ENCODE measurements around the gene DNMBP.

The DNMBP gene

DNA sequence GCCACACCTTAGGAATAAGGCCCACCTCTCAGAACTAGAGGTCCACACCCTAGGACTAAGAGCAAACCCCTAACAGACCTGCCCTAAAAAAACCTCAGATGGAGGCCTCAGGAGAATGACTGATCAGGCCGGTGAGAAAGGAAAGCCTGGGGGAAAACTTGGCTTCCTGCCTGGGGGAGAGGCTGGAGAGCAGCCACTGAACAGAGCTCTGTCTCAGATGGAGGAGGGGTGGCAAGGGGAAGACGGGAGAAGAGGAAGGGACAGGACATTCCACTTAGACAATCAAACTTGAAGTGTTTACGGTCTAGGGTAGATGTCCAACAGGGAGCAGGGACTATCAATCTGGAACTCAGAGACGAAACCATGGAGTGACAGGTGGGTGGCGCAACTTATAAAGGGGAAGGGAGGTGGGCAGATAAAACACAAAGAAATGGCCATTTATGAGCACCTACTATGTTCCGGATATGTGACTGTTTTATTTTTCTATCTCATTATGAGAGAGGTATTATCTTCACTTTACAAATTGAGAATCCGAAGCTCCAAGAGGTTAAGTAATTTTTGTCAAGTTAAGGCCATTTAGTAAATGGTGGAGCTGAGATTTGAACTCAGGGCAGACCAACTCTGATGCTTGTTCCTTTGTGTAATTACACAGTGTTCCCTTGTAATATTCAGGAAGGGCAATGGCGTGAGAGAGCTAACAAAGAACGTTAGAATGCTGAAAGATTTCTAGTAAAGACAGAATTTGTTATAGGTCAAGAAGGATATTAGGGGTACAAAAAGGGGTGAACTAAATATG lies 82.6 kb downstream of the DNMBP start:
- no peak for TF ChIP-seq JUND (IDR thresholded peaks at IDR 0.05; ENCODE audit: low read depth)
- no peak for DNase-seq (ENCODE audit: low read depth in 1 of 2, low spot score in 1 of 2)
- in situ Hi-C loops (cut with HindIII; ENCODE audit: low pct_unique_long_range_greater_than_20kb, low sequenced_read_pairs): no loop called here

DNA sequence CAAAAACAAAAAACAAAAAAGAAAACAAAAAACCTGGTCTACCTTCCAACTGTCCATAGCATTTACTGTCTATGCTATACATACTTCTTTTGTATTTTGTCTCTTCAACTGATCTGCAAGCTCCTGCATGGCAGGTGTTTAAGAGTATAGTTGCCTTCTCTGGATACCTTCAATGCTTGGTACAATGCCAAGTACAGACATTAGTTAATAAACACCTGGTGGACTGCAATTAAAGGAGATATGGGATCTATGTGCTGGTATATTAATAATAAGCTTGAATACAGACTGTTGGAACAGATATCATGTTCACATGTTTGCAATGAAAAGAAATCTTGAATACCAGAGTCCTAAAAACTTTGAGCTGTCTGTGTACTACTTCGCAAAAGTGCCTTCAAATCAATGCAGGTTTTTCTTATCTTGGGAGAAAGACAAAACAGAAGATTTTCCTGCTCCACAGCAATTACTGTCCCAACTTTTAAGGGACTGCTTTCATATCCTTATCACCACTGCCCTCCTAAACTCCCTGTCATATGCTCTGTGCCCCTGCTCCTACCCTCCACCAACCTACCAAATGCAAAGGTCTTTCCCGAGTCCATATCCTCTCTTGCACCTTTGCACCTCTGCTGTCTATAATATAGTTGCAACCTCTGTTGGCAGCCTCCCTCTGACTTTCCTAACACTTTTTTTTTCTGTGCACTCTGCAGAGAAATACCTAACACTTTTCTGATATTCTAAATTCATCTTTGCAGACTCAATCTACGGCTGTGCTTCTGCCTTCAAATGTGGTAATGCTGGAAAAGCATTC lies 85.1 kb downstream of the DNMBP start:
- in situ Hi-C loops (cut with HindIII; ENCODE audit: low pct_unique_long_range_greater_than_20kb, low sequenced_read_pairs): no loop called here
- no peak for TF ChIP-seq JUND (IDR thresholded peaks at IDR 0.05; ENCODE audit: low read depth)
- DNase-seq (ENCODE audit: low read depth in 1 of 2, low spot score in 1 of 2): no peak

DNA sequence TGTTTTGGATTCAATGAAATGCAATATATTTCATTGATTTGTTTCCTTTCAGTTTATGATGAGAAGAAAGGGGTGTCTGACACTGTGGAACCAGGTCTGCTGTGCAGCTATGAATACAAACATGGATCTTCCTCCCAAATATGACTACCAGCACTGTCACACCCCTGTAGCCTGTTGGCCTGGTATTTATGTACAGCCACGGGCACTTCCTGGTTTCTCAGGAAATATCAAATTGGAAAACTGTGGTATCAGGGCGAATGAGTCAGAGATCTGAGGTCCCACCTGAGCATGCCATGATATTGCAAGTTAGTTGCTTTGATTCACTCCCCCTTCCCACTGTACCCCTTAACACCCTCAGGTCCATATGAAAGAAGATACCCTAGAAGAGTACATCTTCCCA lies 87.8 kb downstream of the DNMBP start:
- in situ Hi-C loops (cut with HindIII; ENCODE audit: low pct_unique_long_range_greater_than_20kb, low sequenced_read_pairs): no loop called here
- no peak for DNase-seq (ENCODE audit: low read depth in 1 of 2, low spot score in 1 of 2)
- no peak for TF ChIP-seq JUND (IDR thresholded peaks at IDR 0.05; ENCODE audit: low read depth)

DNA sequence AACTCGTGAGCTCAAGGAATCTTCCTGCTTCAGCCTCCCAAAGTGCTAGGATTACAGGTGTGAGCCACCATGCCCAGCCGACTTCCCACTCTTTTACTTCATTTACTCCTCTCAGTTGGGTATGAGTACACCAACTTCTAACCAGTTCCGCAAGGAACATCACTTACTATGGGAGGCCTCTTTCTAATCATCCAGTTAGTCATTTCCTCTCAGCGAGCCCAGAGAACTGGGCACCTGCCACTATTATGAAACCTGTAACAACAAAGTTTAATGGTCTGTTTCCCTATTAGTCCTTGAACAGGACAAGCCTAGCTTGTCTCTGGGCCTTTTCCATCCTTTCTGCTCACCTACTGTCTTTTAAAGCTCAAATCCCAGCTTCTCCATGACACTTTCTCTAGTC lies 88.8 kb downstream of the DNMBP start:
- no peak for DNase-seq (ENCODE audit: low read depth in 1 of 2, low spot score in 1 of 2)
- in situ Hi-C loops (cut with HindIII; ENCODE audit: low pct_unique_long_range_greater_than_20kb, low sequenced_read_pairs): no loop called here
- TF ChIP-seq JUND (IDR thresholded peaks at IDR 0.05; ENCODE audit: low read depth): no peak

DNA sequence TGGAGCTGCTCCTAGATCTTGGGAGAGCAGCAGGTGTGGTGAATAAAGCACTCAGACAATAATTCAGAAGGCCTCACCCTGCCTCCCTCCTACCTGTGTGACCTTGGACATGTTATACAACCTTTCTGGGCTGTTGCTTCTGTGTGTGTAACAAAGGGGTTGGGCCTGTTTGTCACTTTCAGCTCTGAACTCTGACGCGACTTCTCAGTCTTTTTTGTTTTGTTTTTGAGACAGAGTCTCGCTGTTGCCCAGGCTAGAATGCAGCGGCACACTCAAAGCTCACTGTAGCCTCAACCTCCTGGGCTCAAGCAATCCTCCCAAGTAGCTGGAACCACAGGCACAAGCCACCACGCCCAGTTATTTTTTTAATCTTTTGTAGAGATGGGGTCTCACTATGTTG lies 89.3 kb downstream of the DNMBP start:
- no peak for DNase-seq (ENCODE audit: low read depth in 1 of 2, low spot score in 1 of 2)
- in situ Hi-C loops (cut with HindIII; ENCODE audit: low pct_unique_long_range_greater_than_20kb, low sequenced_read_pairs): no loop called here
- no peak for TF ChIP-seq JUND (IDR thresholded peaks at IDR 0.05; ENCODE audit: low read depth)

DNA sequence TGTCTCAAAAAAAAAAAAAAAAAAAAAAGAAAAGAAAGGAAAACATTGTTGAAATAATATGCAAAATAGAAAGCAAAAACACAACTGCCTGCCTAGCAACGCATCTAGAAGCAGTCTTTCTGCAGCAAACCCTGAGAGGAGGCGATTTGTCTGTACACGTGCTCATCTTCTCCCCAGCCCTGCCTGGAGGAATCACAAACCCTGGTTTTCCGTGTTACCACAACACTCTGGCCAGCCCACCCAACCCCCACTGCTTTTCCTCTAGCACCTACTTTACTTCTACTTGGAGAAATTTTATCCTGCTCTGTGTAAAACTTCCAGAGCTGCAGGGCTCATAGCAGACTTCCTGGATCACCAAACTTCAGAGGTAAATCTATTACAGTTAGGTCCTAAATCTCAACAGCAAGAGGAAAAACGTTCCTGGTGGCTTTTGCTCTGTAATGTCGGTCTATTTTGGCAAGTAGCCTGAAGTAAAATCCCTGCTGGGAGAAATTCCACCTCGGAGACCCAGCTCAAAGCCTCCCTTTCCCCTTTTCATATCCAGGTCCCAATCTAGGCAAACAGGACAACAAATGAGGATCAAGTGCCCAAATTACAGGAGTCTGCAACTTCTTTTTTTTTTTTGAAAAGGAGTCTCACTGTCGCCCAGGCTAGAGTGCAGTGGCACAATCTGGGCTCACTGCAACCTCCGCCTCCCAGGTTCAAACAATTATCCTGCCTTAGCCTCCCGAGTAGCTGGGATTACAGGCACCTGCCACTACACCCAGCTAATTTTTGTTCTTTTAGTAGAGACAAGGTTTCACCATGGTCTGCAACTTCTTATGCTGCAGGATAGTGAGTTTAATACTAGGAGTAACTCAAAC lies 91.6 kb downstream of the DNMBP start:
- peak in 1 of 2 experiments; percentile 42 for DNase-seq (ENCODE audit: low read depth in 1 of 2, low spot score in 1 of 2)
- in situ Hi-C loops (cut with HindIII; ENCODE audit: low pct_unique_long_range_greater_than_20kb, low sequenced_read_pairs): no loop called here
- TF ChIP-seq JUND (IDR thresholded peaks at IDR 0.05; ENCODE audit: low read depth): no peak

DNA sequence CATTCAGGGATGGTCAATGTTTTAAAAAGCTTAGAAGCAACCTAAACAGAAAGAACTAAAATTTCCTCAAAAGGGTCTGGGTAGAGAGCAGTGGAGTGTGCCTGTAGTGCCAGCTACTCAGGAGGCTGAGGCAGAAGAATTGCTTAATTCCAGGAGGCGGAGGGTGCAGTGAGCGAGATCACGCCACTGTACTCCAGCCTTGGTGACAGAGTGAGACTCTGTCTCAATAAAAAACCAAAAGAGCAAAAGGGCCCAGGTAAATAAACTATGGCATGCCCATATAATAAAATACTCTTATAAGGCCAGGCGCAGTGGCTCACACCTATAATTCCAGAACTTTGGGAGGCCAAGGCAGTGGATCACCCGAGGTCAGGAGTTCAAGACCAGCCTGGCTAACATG lies 93.0 kb downstream of the DNMBP start:
- no peak for DNase-seq (ENCODE audit: low read depth in 1 of 2, low spot score in 1 of 2)
- no peak for TF ChIP-seq JUND (IDR thresholded peaks at IDR 0.05; ENCODE audit: low read depth)
- in situ Hi-C loops (cut with HindIII; ENCODE audit: low pct_unique_long_range_greater_than_20kb, low sequenced_read_pairs): no loop called here

DNA sequence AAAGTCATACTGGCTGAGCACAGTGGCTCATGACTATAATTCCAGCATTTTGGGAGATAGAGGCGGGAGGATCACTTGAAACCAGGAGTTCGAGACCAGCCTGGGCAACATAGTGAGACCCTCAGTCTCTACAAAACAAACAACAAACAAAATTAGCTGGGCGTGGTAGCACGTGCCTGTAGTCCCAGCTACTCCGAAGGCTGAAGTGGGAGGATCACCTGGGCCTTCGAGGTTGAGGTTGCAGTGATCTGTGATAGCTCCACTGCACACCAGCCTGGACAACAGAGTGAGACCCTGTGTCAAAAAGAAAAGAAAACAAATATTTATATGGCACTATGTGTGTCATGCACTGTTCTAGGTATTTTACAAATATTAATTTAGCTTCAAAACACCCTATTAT lies 94.3 kb downstream of the DNMBP start:
- in situ Hi-C loops (cut with HindIII; ENCODE audit: low pct_unique_long_range_greater_than_20kb, low sequenced_read_pairs): no loop called here
- TF ChIP-seq JUND (IDR thresholded peaks at IDR 0.05; ENCODE audit: low read depth): no peak

DNA sequence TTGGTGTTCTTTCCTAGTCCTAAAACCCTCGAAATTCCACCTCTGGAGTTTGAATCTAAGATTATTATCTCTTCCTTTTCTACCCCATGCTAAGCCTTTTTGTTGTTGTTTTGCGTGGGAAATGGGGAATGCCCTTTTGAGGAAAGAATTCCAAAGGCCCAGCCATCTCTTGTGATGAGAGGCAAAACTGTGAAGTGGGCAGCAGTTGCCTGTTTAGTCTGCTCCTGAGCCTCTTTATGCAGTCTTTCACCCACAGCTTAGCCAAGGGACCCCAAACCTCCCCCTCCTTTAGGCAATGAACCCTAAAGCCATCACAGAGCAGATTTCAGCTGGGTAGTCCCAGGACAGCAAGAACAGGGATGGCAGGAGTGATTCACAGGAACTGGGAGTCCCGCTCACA lies 95.5 kb downstream of the DNMBP start:
- DNase-seq (ENCODE audit: low read depth in 1 of 2, low spot score in 1 of 2): no peak
- TF ChIP-seq JUND (IDR thresholded peaks at IDR 0.05; ENCODE audit: low read depth): no peak
- in situ Hi-C loops (cut with HindIII; ENCODE audit: low pct_unique_long_range_greater_than_20kb, low sequenced_read_pairs): no loop called here

More for the DNA sequence above, 94.3 kb downstream of the DNMBP start:
- no peak for DNase-seq (ENCODE audit: low read depth in 1 of 2, low spot score in 1 of 2)

DNA sequence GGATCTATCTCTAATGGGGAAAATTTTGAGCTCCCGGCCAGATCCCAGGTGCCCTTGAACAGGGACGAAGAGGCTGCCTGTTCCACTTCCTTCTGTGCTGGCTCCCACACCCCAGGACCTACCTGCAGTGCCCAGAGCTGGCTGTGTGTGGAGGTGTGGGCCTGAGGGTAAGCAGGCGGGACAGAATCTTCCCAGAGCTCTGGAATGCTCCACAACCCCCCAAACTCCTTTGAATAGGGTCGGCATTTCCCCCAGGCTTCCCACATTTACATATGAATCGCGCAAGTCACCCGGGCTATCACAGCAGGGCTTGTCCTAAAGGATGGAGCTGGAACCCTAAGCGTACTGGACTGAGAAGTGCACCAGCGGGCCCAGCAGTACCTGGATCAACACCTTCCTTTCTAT lies 95.9 kb downstream of the DNMBP start:
- in situ Hi-C loops (cut with HindIII; ENCODE audit: low pct_unique_long_range_greater_than_20kb, low sequenced_read_pairs): no loop called here
- DNase-seq (ENCODE audit: low read depth in 1 of 2, low spot score in 1 of 2): no peak
- no peak for TF ChIP-seq JUND (IDR thresholded peaks at IDR 0.05; ENCODE audit: low read depth)

DNA sequence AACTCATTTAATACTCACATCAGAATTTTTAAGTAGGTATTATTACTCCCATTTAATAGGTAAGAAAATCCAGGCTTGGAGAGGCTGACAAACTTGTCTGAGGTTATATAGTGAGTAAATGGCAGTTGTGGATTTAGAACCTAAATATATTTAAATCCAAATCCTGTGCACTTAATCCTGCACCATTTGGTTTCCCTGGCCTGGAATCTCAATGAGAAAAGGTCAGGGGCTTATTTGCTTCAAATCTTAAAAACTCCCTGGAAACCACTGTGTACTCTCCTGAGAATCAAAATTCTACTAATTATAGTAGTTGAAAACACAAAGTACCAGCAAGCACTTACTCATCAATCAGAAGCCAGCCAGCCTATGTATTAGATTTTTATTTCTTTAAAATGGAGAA lies 97.7 kb downstream of the DNMBP start:
- in situ Hi-C loops (cut with HindIII; ENCODE audit: low pct_unique_long_range_greater_than_20kb, low sequenced_read_pairs): no loop called here
- DNase-seq (ENCODE audit: low read depth in 1 of 2, low spot score in 1 of 2): no peak
- no peak for TF ChIP-seq JUND (IDR thresholded peaks at IDR 0.05; ENCODE audit: low read depth)

DNA sequence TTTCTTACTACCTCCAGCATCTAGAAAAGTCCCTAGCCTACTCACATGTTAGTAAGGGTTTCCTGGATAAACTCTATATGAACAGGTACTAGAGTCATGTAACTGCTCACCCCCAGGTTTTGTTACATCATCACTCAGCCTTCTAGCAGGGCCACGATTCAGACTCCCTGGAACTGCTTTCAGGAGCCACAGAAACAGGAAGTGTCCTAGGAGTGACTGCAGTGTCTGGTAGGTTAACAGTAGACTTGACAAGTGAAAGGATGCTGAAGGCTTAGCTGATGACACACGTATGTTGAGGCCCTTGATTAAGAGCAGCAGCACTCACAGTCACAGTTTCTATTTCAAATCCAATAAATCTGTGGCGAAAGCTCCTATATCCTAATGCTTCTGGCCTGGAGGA lies 101.2 kb downstream of the DNMBP start:
- in situ Hi-C loops (cut with HindIII; ENCODE audit: low pct_unique_long_range_greater_than_20kb, low sequenced_read_pairs): no loop called here
- no peak for TF ChIP-seq JUND (IDR thresholded peaks at IDR 0.05; ENCODE audit: low read depth)
- no peak for DNase-seq (ENCODE audit: low read depth in 1 of 2, low spot score in 1 of 2)
